ENCODE results near the gene PRKAR1B.

The PRKAR1B gene

DNA sequence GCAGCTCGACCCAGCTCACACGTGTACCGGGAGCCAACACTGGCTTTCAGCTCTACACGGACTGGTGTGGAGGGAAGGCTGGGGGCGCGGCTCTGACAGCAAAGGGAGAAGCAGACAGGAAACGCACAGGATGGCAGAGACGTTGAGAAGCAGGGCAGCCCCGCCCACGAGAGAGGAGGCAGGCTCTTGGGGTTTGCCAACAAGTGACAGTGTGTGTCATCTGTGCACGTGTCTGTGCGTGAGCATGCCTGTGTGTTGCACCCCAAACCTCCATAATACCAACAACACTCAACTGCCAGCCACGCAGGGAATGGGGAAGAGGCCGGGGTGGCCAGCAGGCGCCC, 143.0 kb downstream of the PRKAR1B start:
- DNase-seq, result no peak

DNA sequence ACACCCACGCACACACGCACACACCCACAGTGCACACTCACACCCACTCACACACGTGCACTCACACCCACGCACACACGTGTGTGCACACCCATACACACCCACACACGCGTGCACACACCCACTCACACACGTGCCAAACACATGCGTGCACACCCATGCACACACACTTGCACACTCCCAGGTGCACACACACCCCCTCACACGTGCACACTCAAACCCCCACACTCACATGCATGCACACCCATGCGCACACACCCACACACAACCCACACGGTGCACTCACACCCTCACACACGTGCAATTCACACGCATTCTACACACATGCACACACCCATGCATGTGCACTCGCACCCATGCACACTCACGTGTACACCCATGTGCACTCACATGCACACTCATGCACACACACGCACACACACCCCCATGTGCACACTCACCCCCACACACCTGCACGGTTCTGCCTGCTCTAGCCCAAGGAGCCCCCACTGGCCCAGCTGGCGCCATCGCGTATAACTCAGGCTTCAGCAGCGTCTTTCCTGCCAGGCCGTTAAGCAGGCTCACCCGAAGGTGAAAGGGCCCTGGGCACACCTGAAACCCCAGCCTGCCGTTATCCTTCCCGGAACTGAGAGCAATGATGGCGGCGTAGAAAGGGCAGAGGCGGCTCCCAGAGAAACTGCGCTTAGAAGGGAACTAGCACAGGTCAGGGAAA, 143.5 kb downstream of the PRKAR1B start:
- no peak for DNase-seq

- DNase-seq, result no peak
Measured at GRCh38 chr7:582931-583330, 144.2 kb downstream of the PRKAR1B start.

DNA sequence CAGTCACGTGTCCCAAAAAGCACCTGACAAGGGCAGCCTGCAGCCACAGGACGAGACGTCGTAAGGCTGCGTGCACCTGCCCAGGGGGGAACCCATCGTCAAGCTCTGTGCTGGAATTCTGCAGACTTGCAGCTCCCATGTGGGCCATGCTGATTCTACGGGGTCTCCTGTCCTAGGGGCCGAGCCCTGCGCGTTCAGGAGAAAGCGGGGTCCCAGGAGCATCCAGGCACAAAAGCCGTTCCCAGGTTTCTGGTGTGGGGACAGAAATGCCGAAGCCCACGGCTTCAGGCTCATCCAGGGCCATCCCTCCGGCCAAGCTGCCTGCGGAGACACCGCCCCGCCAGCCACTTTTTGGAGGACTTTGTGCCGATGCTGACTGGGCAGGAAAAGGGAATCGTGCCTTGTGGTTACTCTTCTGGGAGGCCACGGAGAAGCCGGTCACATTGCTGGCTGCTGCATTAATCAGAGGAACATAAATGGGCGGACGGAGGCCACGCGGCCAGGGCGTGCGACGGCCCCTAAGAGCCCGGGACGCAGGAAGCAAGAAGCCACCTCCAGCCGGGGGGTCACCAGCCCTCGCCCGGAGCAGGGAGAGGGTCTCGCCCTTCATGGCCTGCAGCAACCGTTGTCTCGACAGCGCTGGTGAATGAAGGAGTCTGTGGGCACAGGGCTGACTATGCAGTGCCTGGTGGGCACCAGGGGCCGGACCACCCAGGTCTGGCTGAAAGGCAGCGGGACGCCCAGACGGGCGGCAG, 144.8 kb downstream of the PRKAR1B start:
- no peak for DNase-seq

DNA sequence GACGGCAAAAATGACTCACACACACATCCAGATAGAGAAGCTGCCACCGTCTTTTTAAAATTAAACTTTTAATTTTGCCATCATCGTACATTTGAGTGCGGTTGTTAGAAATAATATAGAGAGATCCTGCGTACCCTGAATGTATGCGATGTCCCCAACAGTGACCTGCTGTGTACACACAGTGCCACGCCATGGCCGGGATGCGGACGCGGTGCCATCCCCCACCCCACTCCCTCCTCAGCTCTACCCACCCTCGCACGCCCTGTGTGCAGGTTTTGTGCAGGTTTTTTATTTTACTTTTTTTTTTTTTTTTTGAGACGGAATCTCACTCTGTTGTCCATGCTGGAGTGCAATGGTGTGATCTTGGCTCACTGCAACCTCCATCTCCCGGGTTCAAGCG, 148.7 kb downstream of the PRKAR1B start:
- no peak for DNase-seq

DNA sequence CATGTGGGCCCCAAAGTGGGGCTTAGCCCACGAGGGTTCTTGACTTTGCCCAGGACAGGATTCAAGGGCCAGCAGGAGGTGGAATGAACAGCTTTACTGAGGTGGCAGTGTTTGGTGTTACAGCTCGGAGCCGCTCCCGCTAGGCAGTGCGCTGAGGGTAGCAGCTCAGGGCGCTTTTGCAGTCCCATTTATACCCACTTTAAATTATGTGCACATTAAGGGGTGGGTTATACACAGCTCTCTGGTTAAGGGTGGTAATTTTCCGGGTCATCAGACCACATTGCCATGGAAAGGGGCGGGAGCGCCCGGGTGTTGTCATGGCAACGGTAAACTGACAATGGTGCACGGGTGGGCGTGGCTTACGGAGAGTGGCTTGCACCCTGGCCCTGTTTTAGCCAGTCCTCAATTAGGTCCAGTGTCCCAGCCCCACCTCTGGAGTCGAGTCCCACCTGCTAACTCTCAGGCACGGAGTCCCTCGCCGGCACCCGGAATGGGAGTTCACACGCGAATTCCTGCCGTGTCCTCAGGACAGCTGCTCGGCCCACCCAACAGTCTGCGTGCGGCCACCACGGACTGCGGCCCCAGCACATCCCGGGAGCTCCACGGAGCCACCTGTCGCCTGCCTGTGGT, 149.2 kb downstream of the PRKAR1B start:
- DNase-seq, result no peak

GRCh38 chr7:577278-577665, 149.8 kb downstream of the PRKAR1B start:
- no peak for DNase-seq

GRCh38 chr7:576524-577277, 150.4 kb downstream of the PRKAR1B start:
- DNase-seq, result no peak

DNA sequence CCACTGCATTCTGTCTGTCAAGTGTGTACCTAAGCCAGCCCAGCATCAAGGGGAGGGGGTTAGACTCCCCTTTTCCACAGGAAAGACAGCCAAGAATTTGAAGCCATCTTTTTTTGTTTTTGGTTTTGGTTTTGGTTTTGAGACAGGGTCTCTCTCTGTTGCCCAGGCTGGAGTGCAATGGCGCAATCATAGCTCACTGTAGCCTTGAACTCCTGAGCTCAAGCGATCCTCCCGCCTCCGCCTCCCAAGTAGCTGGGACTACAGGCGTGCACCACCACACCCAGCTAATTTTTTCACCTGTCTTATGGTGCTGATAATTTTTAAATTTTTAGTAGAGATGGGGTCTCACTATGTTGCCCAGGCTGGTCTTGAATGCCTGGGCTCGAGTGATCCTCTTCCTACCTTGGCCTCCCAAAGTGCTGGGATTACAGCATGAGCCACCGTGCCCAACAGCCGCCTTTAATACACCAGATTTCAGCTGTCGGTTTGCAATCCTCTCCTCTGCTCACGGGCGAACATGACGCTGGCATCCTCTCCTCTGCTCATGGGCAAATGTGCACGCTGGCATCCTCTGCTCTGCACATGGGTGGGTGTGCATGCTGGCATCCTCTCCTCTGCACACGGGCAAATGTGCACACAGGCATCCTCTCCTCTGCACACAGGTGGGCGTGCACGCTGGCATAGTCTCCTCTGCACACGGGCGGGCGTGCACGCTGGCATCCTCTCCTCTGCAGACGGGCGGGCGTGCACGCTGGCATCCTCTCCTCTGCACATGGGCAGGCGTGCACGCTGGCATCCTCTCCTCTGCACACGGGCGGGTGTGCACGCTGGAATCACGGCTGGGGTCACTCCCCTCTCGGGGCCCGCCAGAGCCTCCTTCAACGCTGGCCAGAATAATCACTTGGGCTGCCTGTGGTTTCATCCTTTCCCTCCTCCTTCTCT, 151.4 kb downstream of the PRKAR1B start:
- DNase-seq, result no peak

- DNase-seq, result no peak
Measured at GRCh38 chr7:574661-575395, 152.3 kb downstream of the PRKAR1B start.

DNA sequence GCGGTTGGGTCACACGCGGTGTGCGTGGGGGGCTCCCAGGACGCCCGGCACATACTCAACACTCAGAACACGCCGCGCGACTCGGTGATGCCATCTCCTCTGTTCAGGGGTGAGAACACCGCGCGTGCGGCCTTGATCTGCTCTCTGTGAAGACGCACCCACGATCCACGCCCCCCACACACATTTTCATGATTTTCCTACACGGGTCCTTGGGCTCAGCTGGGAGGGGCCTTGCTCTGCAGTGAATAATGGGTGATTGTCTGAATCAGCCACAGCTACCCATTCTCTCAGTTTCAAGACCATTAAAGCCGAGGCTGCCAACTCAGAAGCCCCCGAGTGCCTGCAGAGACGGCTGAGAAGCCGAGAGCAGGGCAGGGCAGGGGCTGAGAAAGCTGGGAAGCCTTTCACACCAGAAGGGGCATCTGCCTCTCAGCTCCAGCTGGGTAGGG, 153.1 kb downstream of the PRKAR1B start:
- DNase-seq, result no peak

DNA sequence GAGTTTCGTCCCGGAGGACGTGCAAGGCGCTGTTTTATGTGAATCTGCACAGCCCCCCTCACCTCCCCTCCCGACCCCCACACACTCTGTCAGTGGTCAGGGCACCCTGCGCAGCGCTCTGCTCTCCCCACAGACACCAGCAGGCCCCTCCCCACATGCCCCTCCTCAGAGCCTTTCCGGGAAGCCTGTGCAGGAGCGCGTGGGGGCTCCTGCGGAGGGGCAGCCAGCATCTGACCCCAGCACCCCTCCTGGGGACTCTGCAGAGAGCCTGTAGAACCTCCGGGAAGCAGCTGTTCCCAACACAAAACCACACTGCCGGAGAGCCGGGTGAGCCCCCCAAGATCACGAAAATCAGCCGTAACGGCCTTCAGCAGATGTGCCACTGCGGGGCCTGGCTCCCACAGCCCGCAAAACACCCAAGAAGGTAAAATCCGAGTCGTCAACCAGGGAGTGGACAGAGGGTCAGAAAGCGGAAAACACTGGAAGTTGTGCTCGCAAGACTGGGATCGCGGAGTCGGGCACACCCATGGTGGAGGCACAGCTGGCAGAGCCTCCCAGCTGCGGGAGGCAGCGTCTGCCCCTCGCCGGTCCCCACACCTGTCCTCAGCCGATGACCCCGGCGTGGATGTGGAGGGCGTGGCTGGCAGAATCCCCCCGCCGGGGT, 153.7 kb downstream of the PRKAR1B start:
- DNase-seq, result no peak

DNA sequence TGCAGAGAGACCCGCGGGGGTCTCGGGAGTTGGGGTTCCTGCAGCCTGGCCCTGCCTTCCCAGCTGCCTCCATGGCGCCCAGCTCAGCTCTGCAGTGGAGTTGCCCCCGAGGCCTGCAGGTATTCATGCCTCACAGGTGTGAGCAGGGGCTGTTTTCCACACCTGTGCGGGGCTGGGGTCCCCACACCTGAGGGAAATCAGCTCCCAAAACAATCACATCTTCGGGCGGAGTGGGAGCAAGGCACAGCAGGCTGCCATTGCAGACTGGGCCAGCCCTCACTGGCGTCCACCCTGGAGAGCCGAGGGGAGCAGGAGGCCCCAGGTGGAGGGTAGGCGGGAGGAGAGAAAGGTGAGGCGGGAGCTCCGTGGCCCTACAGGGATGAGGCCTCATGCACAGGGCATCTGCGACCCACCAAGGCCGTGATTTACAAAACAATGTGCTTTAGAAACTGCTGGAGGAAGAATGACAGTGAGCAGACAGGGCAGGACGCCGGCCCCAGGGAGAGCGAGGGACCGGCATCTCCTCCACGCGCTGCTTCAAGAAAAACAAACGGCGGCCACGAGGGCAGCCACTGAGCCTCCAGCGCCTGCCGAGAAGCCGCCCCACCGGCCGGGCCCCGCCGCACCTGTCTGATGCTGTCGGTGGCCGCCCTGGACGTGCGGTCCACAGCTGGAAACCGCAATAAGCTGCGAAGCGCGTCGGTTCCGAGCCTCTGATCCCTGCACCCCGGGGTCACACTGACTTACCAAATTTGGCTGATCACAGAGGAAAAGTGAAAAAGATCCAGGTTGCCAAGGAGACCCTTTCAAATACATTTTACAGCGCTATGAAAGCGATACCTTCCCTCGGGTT, 154.4 kb downstream of the PRKAR1B start:
- no peak for DNase-seq

DNA sequence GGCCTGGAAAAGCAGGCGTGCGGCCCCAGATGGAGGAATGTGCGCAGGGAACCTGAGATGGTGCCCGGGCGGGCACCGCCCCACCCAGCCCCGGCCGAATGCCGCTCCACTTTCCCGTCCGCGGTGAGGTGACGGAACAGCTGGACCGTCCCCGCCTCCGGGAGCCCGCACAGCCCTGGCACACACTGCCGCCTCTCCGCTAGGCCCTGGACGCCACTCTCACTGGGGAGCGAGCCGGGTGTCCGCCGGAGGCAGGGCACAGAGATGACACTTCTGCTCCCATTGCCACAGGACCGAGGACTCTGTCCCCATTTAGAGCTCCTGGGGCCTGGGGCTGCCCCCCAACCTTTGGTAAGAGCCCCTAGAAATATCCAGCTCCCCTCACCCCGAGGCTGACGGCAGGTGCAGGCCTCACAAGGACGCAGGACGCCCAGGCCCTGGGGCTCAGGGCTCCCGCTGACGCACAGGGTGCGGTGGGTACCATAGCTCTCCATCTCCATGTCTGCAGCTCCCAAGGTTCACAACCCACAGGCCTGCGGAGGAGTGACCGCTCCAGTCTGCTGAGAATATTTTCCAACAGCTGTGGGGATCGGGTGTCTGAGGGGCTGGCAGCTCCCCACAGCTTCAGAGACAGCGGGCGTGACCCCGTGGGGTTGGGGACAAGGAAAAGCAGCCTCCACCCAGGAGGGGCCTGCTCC, 155.2 kb downstream of the PRKAR1B start:
- DNase-seq, result no peak

DNA sequence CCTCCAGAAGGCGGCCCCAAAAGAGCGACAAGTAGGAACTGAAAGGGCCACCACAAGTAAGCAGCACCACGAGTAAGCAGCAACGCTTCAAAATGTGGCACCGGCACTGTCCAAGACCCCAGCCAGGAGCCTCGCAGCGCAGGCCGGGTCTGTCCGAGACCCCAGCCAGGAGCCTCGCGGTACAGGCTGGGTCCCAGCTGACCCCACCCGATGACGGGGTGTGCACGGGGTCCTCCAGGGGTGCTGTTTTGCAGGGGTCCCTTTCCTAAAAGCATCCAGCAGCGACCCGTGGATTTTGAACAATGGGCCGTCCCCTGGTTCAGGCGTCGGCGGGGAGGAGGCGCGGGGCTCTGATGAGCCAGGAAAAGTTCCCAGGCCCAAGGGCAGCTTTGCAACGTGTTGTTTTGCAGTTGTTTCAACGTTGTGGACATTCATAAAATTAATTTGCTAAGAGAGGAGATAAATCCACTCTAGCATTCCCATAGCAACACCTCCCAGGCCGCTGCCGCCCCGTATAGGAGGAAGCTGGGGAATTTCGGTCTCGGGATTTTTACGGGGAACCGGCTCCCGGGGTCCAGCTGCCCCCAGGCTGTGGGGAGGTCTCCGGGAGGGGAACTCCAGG, 155.9 kb downstream of the PRKAR1B start:
- DNase-seq, result no peak

- no peak for DNase-seq
Measured at GRCh38 chr7:570801-571070, 156.3 kb downstream of the PRKAR1B start.

DNA sequence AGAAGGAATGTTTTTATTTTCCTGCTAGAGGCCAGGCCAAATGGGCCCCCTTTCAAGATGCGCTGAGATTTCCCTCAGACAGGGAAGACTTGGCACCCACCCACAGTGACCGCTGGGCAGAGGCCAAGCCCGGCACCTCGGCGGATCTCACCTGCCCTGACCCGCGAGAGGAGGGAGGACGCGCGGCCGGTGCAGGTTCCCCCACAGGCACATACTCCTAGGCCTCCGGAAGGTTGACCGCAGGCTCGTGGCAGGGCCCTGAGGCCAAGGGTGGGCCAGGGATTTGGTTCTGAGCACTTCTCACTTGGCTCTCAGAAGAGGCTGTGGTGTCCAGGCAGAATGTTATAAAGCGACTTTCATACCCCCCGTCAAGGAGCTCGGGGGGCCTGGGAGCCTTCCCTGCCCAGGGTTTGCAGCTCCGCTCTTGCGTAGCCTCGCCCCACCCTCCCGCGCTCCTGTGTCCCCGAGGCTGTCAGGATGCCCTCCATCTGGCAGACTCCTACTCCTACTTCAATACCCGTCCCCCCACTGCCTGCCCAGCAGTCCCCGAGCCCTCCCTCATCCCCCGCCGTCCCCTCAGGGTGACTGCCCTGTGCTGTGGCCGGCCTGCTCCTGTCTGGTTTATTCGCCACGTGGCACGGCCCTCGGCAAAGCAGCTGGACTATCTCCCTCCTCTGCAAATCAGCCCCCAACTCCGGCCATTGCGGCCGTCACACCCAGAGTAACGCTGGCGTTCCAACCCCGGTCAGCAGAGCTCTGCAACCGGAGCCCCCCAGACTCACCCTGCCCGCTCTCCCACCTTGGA, 156.9 kb downstream of the PRKAR1B start:
- DNase-seq, result no peak
